ENCODE results near the gene SCARB1.

DNA sequence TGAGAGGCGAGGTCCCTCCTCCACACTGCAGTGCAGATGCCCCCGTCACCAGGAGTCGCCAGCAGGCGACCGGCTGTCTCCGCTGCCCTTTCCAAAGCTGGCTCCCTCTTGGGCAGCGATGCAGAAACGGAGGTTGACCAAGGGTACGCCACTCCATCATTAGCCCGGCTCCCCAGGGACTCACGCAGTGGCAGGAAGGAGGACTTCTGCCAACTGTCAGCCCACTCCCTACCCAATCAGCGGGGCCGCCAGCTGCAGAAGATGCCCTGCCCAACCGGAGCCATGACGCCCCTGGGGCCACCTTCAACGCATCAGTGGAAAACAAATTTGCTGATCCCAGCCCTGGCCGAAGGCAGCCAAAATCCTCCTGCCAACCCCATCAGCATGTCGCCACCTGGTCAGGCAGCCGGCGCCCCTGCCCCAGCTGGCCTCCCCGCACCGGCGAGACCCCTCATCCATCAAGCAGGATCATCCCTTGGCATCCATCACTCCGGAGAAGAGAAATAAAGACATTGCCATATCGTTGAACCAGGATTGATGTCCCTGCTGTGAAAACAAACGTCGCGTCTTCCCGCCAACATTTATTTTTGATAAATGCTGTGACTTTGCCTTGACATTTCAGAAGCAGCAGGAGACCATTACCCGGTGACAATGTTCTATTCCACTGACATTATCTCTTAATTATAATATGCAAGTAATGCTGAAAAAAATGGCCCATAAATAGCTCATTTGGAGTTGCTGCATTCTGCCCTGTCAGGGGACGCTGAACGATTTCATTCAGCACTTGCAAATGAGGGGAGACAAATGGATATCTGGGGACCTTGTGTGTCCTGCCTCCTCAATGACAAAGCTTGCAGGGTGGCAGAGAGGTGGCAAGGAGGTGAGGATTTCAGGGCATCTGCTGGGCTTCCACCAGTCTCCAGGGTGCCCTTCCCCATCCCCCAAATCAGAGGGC is 105.1 kb downstream of the SCARB1 start:
- TF ChIP-seq, protein P1, sequence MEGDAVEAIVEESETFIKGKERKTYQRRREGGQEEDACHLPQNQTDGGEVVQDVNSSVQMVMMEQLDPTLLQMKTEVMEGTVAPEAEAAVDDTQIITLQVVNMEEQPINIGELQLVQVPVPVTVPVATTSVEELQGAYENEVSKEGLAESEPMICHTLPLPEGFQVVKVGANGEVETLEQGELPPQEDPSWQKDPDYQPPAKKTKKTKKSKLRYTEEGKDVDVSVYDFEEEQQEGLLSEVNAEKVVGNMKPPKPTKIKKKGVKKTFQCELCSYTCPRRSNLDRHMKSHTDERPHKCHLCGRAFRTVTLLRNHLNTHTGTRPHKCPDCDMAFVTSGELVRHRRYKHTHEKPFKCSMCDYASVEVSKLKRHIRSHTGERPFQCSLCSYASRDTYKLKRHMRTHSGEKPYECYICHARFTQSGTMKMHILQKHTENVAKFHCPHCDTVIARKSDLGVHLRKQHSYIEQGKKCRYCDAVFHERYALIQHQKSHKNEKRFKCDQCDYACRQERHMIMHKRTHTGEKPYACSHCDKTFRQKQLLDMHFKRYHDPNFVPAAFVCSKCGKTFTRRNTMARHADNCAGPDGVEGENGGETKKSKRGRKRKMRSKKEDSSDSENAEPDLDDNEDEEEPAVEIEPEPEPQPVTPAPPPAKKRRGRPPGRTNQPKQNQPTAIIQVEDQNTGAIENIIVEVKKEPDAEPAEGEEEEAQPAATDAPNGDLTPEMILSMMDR (IDR thresholded peaks at IDR 0.05 in 2 of 3, conservative IDR thresholded peaks at IDR 0.05 in 1 of 3; ENCODE audit: insufficient read depth in 2 of 3, low read depth in 1 of 3, low read length in 3 of 3) = no peak
- TF ChIP-seq STAT5B (CRISPR knock-in tag; IDR thresholded peaks at IDR 0.05) (no peak), TCF7 (IDR thresholded peaks at IDR 0.05; ENCODE audit: borderline replicate concordance) (no peak), HCFC1 (IDR thresholded peaks at IDR 0.05; ENCODE audit: low read depth, low read length) (no peak), ZNF253 (CRISPR knock-in tag; conservative IDR thresholded peaks at IDR 0.05) (no peak), MTA1 (IDR thresholded peaks at IDR 0.05; ENCODE audit: borderline replicate concordance) (no peak)
- TF ChIP-seq, protein P2, sequence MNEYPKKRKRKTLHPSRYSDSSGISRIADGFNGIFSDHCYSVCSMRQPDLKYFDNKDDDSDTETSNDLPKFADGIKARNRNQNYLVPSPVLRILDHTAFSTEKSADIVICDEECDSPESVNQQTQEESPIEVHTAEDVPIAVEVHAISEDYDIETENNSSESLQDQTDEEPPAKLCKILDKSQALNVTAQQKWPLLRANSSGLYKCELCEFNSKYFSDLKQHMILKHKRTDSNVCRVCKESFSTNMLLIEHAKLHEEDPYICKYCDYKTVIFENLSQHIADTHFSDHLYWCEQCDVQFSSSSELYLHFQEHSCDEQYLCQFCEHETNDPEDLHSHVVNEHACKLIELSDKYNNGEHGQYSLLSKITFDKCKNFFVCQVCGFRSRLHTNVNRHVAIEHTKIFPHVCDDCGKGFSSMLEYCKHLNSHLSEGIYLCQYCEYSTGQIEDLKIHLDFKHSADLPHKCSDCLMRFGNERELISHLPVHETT (CRISPR knock-in tag; conservative IDR thresholded peaks at IDR 0.05 in 1 of 2, IDR thresholded peaks at IDR 0.05 in 1 of 2) = no peak
